GM13977 (cell line): Measurements from ENCODE around the gene SRD5A3.

Experiments used
- DNase-seq: peaks from one replicate; pipeline ENCODE4 v3.0.0; 2012; ENCODE audit warnings: low spot score
- in situ Hi-C: fragments of 300-500 bp; cut with MboI; formaldehyde crosslinking; loops from one replicate; pipeline ENCODE4 v1.12.0; 2022; ENCODE audit warnings: low sequenced_read_pairs, low pct_unique_long_range_greater_than_20kb, mixed read lengths, inconsistent platforms; ENCODE audit not compliant: unreplicated experiment
- TF ChIP-seq, protein P1 (sequence below): IDR thresholded peaks from 2 replicates; pipeline ENCODE4 v1.5.1; 2012; ENCODE audit warnings: mild to moderate bottlenecking, control low read depth; ENCODE audit not compliant: insufficient read depth; ENCODE audit errors: extremely low read depth, missing control alignments

SRD5A3 gene

DNA sequence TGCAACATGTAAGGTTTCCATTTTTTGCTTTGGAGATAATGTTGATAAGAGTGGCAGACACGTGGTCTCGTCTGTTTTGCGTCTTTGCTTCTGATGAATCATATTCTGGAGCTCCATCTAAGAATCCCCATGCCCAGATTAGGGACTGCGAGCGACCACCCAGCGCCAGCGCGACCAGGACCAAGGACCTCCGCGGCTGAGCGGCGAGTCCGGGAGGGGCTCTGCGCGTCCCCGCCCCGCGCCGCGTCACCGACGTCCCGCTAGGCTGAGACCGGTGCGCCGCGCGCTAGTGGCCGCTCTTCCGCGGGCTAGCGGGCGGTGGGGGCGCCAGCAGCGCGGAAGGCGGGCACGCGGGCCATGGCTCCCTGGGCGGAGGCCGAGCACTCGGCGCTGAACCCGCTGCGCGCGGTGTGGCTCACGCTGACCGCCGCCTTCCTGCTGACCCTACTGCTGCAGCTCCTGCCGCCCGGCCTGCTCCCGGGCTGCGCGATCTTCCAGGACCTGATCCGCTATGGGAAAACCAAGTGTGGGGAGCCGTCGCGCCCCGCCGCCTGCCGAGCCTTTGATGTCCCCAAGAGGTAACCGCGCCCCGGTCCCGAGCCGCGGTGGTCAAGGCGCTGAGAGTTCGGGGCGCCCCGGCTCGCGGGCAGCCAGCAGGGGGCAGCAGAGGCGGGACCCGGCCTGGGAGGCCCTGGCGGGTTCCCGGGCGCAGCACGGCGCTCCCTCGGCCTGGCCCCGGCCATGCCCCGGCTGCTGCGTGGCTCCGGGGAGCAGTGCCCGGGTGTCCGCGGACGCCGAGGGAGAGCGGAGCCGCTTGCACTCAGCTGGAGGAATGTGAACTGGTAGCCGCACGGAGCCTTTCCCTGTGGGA lies at the start of gene SRD5A3:
SRD5A3 (plus strand) TSS at position 263 of the 871 bp plus-strand sequence; CDS start at position 358, 95 bp downstream.
- TF ChIP-seq, protein P1, sequence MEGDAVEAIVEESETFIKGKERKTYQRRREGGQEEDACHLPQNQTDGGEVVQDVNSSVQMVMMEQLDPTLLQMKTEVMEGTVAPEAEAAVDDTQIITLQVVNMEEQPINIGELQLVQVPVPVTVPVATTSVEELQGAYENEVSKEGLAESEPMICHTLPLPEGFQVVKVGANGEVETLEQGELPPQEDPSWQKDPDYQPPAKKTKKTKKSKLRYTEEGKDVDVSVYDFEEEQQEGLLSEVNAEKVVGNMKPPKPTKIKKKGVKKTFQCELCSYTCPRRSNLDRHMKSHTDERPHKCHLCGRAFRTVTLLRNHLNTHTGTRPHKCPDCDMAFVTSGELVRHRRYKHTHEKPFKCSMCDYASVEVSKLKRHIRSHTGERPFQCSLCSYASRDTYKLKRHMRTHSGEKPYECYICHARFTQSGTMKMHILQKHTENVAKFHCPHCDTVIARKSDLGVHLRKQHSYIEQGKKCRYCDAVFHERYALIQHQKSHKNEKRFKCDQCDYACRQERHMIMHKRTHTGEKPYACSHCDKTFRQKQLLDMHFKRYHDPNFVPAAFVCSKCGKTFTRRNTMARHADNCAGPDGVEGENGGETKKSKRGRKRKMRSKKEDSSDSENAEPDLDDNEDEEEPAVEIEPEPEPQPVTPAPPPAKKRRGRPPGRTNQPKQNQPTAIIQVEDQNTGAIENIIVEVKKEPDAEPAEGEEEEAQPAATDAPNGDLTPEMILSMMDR = peak; percentile 94
- peak; percentile 94 for DNase-seq
- in situ Hi-C loops = no loop called here

DNA sequence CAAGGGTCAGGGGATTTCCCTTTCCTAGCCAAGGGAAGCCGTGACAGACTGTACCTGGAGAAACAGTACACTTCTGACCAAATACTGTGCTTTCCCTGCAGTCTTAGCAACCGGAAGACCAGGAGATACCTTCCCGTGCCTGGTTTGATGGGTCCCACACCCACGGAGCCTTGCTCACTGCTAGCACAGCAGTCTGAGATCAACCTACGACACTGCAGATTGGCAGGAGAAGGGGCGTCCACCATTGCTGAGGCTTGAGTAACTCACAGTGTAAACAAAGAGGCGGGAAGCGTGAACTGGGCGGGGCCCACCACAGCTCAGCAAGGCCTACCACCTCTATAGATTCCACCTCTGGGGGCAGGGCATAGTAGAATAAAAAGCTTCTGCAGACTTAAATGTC lies 48.7 kb upstream of the SRD5A3 start:
- TF ChIP-seq, protein P1 = no peak
- DNase-seq = no peak

DNA sequence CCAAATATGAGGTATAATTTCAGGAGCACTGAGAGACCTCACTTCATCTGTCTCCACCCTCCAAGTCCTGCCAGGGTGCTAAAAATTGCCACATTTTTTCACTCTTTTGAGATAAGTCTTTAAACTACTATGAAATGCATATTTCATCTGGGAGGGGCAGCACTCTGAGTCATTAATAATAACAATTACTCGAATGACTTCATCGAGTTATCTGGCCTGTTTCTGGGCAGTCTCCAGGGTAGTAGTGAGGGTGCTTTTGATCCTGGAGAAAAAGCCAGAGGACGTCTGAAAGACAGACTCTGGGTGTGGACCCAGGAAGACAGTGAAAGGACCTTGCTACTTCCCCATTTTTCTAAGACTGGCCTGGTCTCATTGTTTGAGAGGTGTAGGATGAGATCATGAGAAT lies 42.3 kb upstream of the SRD5A3 start:
- in situ Hi-C loops = no loop called here
- no peak for DNase-seq
- TF ChIP-seq, protein P1 = no peak

More for the DNA sequence above, 48.7 kb upstream of the SRD5A3 start:
- in situ Hi-C loops = no loop called here

DNA sequence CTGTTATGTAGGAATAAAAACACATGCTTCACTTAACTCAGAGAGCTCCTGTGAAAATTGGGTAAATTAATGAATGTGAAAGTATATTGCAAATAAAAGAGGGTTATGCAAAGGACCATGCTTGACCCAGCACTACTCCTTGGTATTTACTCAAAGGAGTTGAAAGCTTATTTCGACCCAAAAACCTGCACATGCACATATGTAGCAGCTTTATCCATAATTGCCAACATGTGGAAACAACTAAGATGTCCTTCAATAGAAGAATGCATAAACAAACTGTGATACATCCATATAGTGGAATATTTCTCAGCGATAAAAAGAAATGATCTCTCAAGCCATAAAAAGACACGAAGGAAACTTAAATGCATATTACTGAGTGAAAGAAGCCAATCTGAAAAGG lies 41.7 kb upstream of the SRD5A3 start:
- in situ Hi-C loops = no loop called here
- TF ChIP-seq, protein P1 = no peak
- DNase-seq = no peak

DNA sequence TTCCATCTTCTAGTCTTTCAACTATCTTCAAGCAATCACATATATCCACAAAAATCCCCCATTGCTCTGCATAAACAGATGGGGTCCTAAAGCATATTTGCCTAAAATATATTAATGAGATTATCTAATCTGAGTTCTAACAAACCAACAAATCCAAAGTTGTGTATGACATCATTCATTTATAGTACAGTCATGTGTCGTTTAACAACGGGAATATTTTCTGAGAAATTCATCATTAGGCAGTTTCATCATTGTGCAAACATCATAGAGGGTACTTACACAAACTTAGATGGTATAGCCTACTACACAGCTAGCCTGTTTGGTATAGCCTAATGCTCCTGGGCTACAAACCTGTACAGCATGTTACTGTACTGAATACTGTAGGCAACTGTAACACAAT lies 38.0 kb upstream of the SRD5A3 start:
- TF ChIP-seq, protein P1 = no peak
- in situ Hi-C loops = no loop called here
- DNase-seq = no peak

DNA sequence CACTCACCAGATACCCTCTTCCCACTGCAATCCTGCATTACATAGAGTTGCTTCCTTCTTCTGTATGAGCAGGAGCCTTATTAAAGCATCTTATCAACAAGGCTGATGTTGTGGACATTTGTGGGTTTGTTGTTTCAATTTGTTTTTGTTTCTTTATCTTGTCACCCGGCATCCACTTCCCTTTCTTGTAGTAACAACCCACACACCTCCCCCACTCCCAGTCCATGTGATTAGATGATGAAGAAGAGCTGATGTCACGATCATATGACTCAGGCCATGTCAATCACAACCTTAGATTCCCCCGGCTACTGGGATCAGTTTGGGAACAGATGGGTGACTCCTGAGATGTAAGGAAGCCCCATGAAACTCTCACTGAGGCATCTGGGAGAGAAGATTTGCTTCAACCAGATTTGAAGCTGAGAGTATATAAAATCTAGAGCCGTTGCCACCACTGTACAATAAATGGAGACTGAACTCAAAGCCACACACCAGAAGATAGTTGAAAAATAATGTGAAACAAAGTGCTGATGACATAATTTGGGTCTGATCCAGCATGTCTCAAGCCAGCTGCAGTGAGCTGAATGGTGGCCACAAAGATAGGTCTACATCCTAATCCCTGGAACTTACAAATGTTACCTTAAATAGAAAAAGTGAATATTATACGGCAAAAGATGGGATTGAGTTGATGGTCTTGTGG lies 34.1 kb upstream of the SRD5A3 start:
- DNase-seq = no peak
- TF ChIP-seq, protein P1 = no peak
- in situ Hi-C loops = no loop called here
